Common myeloid progenitor, CD34-positive (primary cell): ENCODE data around the gene SLC24A3.

Experiments used
- CTCF ChIA-PET: fragments of 350-600 bp; sonication (Branson Sonifier 250); formaldehyde crosslinking; loops from one replicate; lab custom pipeline; 2021; ENCODE audit warnings: antibody characterized with exemption; lab: Charles Lee
- POLR2A ChIA-PET: fragments of 350-600 bp; sonication (Branson Sonifier 250); formaldehyde crosslinking; loops from one replicate; lab custom pipeline; 2021; ENCODE audit warnings: antibody characterized with exemption; lab: Charles Lee
- DNase-seq, 3 donors: peaks; one replicate each; pipeline versions ENCODE4 v3.0.0 to v3.0.0-alpha.2; 2013
- H3K27ac ChIP-seq, 2 experiments: 1 replicate in 1 of 2; 2 replicates in 1 of 2; pipeline ENCODE4 v1.7.0; 2013; ENCODE audit warnings: inconsistent platforms in 2 of 2, low read length in 2 of 2, mild to moderate bottlenecking in 2 of 2, low read depth in 1 of 2, moderate library complexity in 1 of 2; ENCODE audit not compliant: severe bottlenecking in 2 of 2, insufficient read depth in 1 of 2, poor library complexity in 1 of 2
- H3K27me3 ChIP-seq, 5 experiments: replicated peaks in 2 of 5; 1 replicate in 3 of 5; 2 replicates in 2 of 5; pipeline versions ENCODE4 v1.6.1 to v1.7.0; 2013; ENCODE audit warnings: low read length in 4 of 5, mild to moderate bottlenecking in 2 of 5, moderate library complexity in 2 of 5, inconsistent platforms in 1 of 5; ENCODE audit not compliant: insufficient read depth in 5 of 5, control insufficient read depth in 4 of 5
- H3K36me3 ChIP-seq, 4 experiments: 1 replicate in 2 of 4; 2 replicates in 2 of 4; pipeline versions ENCODE4 v1.6.1 to v1.7.0; 2013; ENCODE audit warnings: low read length in 3 of 4, control low read depth in 1 of 4, mild to moderate bottlenecking in 1 of 4; ENCODE audit not compliant: control insufficient read depth in 4 of 4, insufficient read depth in 4 of 4
- H3K4me1 ChIP-seq, 4 experiments: 1 replicate in 3 of 4; 2 replicates in 1 of 4; pipeline versions ENCODE4 v1.6.1 to v1.7.1; 2013; ENCODE audit warnings: low read length in 3 of 4, mild to moderate bottlenecking in 3 of 4, control low read depth in 1 of 4, inconsistent platforms in 1 of 4, moderate library complexity in 1 of 4; ENCODE audit not compliant: control insufficient read depth in 4 of 4, insufficient read depth in 4 of 4; ENCODE audit errors: control extremely low read depth in 1 of 4
- H3K4me3 ChIP-seq, 7 experiments: 1 replicate in 4 of 7; 2 replicates in 3 of 7; pipeline versions ENCODE4 v1.5.1 to v1.7.0; 2013; ENCODE audit warnings: mild to moderate bottlenecking in 7 of 7, low read length in 6 of 7, moderate library complexity in 6 of 7, inconsistent platforms in 2 of 7, low read depth in 2 of 7, control low read depth in 1 of 7; ENCODE audit not compliant: insufficient read depth in 4 of 7, control insufficient read depth in 1 of 7; ENCODE audit errors: extremely low read depth in 1 of 7
- H3K9me3 ChIP-seq, 5 experiments: 1 replicate in 4 of 5; 2 replicates in 1 of 5; pipeline versions ENCODE4 v1.6.1 to v1.7.1; 2013; ENCODE audit warnings: low read length in 4 of 5, mild to moderate bottlenecking in 2 of 5, inconsistent platforms in 1 of 5, low read depth in 1 of 5, moderate library complexity in 1 of 5; ENCODE audit not compliant: control insufficient read depth in 4 of 5, insufficient read depth in 2 of 5; ENCODE audit errors: control extremely low read depth in 1 of 5
- whole genome bisulfite sequencing: methylation state at CpG from one replicate; pipeline ENCODE4 v1.1.5; 2013; ENCODE audit not compliant: insufficient coverage; 5-methylcytosine and 5-hydroxymethylcytosine counted together

The SLC24A3 gene

DNA sequence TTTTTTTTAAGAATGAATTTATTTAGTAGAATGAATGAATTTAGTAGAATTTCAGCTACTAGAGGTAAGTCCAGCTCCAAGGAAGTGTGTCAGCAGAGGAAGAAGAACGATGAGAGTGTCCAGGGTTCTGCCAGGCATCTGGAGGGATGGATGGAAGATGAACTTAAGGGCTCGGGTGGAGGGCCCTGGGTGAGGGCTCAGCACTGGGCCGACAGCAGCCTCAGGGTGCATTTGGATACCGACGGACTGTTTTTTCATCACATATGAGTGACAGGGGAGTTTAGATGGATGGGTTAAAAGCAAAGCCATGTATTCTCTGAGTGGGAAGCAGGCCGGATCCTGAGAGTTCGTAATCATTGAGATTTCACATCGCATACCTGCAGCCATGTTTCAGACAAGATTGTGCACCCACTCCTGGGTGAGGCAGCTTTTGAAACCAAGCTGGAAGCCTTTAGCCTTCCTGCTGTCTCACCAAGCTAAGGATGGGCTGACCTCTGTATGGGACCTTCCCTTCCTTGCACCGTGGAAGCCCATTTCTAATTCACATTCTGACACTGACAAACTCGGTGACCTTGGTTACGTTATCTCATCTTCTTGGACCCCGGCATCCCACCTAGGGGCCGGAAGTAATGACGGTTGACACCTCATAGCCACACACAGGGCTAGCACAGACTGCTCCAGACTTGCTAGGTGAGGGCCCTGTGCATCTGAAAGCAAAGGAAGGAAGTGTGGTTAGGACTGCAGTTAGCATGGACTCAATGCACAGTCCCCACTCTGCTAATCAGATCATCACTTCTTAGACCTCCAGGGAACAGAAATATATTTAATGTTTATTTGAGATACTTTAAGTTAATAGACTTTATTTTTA, 228.5 kb downstream of the SLC24A3 start:
- 51% methylated on average over 10 of the region's 14 CpGs for WGBS
- ChIA-PET POLR2A (interaction anchor here (0.6 to 0.9 kb wide), 2 partner anchors 7 to 12 kb away, joined by 3 to 5 read pairs; no protein-coding TSS in a partner anchor), CTCF (interaction anchor here (0.6 to 1.1 kb wide), 2 partner anchors 9 to 120 kb away, joined by 3 read pairs; no protein-coding TSS in a partner anchor)
- Histone ChIP-seq H3K36me3 (no peaks in the 10 kb centered on the region), H3K4me3 (no peak overlapping the region), H3K9me3 (peaks cover 0 to 8% (median 0%) of the 10 kb centered on the region in 5 experiments), H3K27ac (no peak overlapping the region), H3K4me1 (peaks cover 0 to 23% (median 17%) of the 10 kb centered on the region in 4 experiments), H3K27me3 (no peaks in the 10 kb centered on the region)
- peak; percentile 14 to 74 (median 55) for DNase-seq

DNA sequence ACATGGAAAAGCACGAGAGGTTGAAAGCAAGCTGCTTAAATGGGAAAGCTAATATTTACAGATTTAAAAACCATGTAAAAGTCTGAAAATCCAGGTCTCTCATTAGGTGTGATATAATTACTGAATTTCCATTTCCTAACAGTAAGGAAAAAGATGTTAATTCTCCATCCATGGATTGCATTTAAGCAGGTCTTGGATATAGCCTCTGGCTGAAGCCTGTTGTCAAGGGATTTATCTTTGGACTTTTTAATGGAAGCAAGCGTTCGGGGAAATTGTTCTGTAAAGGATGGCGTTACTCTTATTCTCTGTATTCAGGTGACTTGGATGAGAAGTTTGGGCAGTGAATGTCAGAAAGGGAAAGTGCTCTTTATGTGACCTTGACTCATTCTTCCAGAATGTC, 233.8 kb downstream of the SLC24A3 start:
- POLR2A ChIA-PET, result no interaction called here
- no peak for DNase-seq
- Histone ChIP-seq H3K27me3 (no peaks in the 10 kb centered on the region), H3K9me3 (peaks cover 0 to 8% (median 0%) of the 10 kb centered on the region in 5 experiments), H3K27ac (no peak overlapping the region), H3K36me3 (no peaks in the 10 kb centered on the region), H3K4me3 (no peak overlapping the region), H3K4me1 (peaks cover 0 to 33% (median 19%) of the 10 kb centered on the region in 4 experiments)
- CTCF ChIA-PET, result interaction anchor here (1.1 to 1.4 kb wide), 4 partner anchors 8 to 18 kb away, joined by 3 to 4 read pairs (median 3); no protein-coding TSS in a partner anchor
- WGBS, result 95% methylated on average over 3 of the region's 4 CpGs

DNA sequence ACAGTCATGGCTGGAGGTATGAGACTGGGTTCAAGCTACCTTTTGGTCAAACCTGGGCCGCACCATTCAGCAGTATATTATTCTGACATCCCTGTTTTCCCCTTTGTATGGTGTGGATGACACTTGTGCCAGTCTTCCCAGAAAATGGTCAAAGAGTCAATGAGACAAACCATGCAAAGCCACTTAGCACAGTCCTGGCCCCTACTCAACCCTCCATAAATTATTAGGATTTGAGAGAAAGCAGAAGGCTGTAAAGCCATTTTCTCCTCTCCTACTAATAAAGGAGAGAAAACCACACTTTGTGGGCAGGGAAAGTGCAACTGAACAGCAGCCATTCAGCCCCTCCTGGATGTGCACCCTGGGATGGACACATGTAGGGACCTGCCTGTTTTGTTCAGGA, 236.2 kb downstream of the SLC24A3 start:
- Histone ChIP-seq H3K9me3 (peaks cover 0 to 2% (median 0%) of the 10 kb centered on the region in 5 experiments), H3K4me3 (no peak overlapping the region), H3K27me3 (no peaks in the 10 kb centered on the region), H3K4me1 (peaks cover 3 to 50% (median 38%) of the 10 kb centered on the region in 4 experiments), H3K36me3 (no peaks in the 10 kb centered on the region), H3K27ac (no peak overlapping the region)
- WGBS, result no CpG with 5 or more reads among the region's 1 CpG
- ChIA-PET POLR2A (no interaction called here), CTCF (interaction anchor here (1.6 kb wide), 1 partner anchor 60 kb away, joined by 3 read pairs; no protein-coding TSS in a partner anchor)
- no peak for DNase-seq

DNA sequence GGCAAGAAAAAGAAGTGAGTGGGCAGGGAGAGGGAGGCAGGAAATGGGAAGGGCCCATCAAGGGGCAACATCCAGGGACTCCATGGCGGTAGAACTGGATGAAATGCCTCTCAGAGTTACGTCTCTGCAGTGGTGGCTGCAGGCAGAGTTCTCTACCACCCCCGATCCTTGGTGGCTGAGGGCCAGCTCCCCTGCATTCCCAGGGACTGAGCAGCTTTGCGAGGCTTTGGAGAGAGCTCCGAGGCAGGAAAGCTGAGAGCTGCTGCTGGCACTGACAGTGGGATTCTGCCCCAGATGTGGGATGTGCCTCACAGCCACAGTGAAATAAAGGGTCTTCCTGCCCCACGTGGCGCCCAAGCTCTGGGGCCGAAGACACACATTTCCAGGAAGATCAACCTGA, 236.6 kb downstream of the SLC24A3 start:
- WGBS, result 94% methylated on average over 7 of the region's 8 CpGs
- H3K4me1 ChIP-seq, result peaks cover 3 to 54% (median 42%) of the 10 kb centered on the region in 4 experiments
- H3K4me3 ChIP-seq, result no peak overlapping the region
- POLR2A ChIA-PET, result interaction anchor here (1.0 kb wide), 1 partner anchor 35 kb away, joined by 3 read pairs; no protein-coding TSS in a partner anchor
- no peaks in the 10 kb centered on the region for H3K9me3 ChIP-seq
- DNase-seq, result no peak
- H3K36me3 ChIP-seq, result no peaks in the 10 kb centered on the region
- CTCF ChIA-PET, result interaction anchor here (1.6 kb wide), 1 partner anchor 61 kb away, joined by 3 read pairs; no protein-coding TSS in a partner anchor
- no peak overlapping the region for H3K27ac ChIP-seq
- no peaks in the 10 kb centered on the region for H3K27me3 ChIP-seq

DNA sequence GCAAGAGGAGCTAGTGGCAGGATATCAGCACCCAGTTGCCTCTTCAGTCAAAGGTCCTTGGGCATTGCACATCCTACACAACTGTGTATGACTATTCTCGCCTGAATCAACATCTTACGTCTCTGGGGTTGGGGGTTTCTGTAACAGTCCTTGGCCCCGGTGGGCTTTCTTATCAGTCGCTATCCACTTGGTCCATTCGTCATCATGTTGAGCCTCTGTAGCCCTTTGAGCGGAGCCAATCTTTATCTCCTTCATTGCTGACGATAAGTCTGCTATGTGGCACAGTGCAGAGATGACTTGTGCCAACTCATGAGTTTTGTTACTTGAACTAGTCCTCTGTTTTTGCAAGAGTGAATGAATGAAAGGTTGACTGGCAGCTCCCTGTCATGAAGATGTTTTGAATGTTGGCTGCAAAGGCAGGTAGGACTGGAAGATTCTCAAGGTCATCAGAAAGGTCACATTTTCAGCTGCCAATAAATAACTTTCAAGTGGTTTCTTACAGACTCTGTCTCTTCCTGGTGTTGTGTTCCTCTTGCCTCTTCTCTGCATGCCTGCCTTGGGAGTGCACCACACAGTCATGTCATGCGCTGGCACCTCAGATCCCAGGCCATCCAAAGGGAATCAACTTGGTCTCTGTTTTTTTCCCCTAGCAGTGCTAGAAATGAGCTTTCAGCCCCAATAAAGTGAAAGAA, 238.9 kb downstream of the SLC24A3 start:
- CTCF ChIA-PET, result interaction anchor here (0.7 to 1.3 kb wide), 5 partner anchors 9 to 497 kb away, joined by 3 to 4 read pairs (median 3); no protein-coding TSS in a partner anchor

DNA sequence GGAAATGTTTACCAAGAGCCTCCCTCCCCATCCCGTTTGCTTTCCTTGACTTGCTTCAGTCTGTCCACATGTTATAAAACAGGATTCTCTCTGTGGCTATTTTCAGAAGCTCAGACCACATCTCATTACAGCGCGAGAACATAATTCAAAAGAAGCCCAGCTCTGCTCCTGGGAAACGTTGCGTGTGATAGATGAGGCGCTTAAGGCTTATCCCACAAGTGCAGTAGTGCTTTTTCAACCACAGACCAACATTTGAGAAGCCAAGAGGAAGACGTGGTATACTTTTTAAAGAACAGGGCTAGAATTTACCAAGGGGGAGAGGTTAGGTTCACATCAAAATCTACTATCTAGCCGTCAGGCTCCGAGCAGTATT, 239.5 kb downstream of the SLC24A3 start:
- ChIA-PET POLR2A (no interaction called here), CTCF (interaction anchor here (0.8 to 1.3 kb wide), 6 partner anchors 9 to 238 kb away, joined by 3 to 4 read pairs (median 3); no protein-coding TSS in a partner anchor)
- Histone ChIP-seq H3K27ac (peak overlapping the region; percentile 42 to 77), H3K36me3 (no peaks in the 10 kb centered on the region), H3K4me3 (peak overlapping the region in 3 of 7 experiments; percentile 20 to 48 (median 20)), H3K27me3 (no peaks in the 10 kb centered on the region), H3K4me1 (peaks cover 3 to 66% (median 50%) of the 10 kb centered on the region in 4 experiments), H3K9me3 (no peaks in the 10 kb centered on the region)
- peak; percentile 90 to 97 (median 95) for DNase-seq
- WGBS, result 0% methylated on average over 5 of the region's 9 CpGs

More for the DNA sequence above, 238.9 kb downstream of the SLC24A3 start:
- POLR2A ChIA-PET, result no interaction called here
- Histone ChIP-seq H3K27me3 (no peaks in the 10 kb centered on the region), H3K4me3 (peak overlapping the region in 3 of 7 experiments; percentile 20 to 48 (median 20)), H3K27ac (peak overlapping the region in 1 of 2 experiments; percentile 77), H3K4me1 (peaks cover 3 to 61% (median 46%) of the 10 kb centered on the region in 4 experiments), H3K36me3 (no peaks in the 10 kb centered on the region), H3K9me3 (no peaks in the 10 kb centered on the region)
- DNase-seq, result peak; percentile 17 to 73 (median 58)
- WGBS, result 39% methylated on average over 8 of the region's 8 CpGs
